Measurements from ENCODE around the gene NRXN3.

DNA sequence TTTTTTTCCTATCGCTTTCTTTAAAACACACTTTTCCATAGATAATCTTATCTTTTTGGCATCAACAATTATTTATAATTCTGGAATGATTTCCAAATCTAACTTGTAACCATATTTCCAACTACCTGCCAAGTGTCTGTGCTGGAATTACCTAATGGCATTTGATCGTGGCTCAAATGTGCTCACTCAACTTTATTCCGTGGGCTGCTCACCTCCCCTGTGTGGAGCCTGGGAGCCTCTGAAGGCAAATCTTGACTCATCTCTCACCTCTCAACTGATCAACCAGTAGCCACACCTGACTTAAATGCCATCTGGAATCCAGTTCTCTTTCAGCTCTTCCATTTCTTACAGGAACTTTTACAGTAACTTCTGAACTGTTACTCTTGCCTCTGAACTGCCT lies 1432.6 kb downstream of the NRXN3 start:
- TF ChIP-seq ZNF350 (CRISPR knock-in tag; IDR thresholded peaks at IDR 0.05; ENCODE audit: borderline replicate concordance, low read depth) (no peak), YY1 (IDR thresholded peaks at IDR 0.05; ENCODE audit: insufficient read depth, insufficient replicate concordance, low read depth, low read length) (no peak), POLR2A (IDR thresholded peaks at IDR 0.05; ENCODE audit: insufficient read depth in 1 of 2, low read depth in 2 of 2, low read length in 2 of 2) (no peak)
- TF ChIP-seq, protein P1, sequence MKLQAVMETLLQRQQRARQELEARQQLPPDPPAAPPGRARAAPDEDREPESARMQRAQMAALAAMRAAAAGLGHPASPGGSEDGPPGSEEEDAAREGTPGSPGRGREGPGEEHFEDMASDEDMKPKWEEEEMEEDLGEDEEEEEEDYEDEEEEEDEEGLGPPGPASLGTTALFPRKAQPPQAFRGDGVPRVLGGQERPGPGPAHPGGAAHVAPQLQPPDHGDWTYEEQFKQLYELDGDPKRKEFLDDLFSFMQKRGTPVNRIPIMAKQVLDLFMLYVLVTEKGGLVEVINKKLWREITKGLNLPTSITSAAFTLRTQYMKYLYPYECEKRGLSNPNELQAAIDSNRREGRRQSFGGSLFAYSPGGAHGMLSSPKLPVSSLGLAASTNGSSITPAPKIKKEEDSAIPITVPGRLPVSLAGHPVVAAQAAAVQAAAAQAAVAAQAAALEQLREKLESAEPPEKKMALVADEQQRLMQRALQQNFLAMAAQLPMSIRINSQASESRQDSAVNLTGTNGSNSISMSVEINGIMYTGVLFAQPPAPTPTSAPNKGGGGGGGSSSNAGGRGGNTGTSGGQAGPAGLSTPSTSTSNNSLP (IDR thresholded peaks at IDR 0.05; ENCODE audit: low read depth, low read length), result no peak
- TF ChIP-seq, protein P2, sequence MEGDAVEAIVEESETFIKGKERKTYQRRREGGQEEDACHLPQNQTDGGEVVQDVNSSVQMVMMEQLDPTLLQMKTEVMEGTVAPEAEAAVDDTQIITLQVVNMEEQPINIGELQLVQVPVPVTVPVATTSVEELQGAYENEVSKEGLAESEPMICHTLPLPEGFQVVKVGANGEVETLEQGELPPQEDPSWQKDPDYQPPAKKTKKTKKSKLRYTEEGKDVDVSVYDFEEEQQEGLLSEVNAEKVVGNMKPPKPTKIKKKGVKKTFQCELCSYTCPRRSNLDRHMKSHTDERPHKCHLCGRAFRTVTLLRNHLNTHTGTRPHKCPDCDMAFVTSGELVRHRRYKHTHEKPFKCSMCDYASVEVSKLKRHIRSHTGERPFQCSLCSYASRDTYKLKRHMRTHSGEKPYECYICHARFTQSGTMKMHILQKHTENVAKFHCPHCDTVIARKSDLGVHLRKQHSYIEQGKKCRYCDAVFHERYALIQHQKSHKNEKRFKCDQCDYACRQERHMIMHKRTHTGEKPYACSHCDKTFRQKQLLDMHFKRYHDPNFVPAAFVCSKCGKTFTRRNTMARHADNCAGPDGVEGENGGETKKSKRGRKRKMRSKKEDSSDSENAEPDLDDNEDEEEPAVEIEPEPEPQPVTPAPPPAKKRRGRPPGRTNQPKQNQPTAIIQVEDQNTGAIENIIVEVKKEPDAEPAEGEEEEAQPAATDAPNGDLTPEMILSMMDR (CRISPR knock-in tag; IDR thresholded peaks at IDR 0.05), result no peak

All from HepG2 (cell line).